Measurements from ENCODE around the gene TOMT.

GRCh38 chr11:72084076-72084475 is 21.6 kb upstream of the TOMT start:
- no peak for TF ChIP-seq CTCF (CRISPR knock-in tag; IDR thresholded peaks at IDR 0.05)
- no peak for TF ChIP-seq SRF (IDR thresholded peaks at IDR 0.05; ENCODE audit: low read depth, low read length)
- TF ChIP-seq REST (IDR thresholded peaks at IDR 0.05; ENCODE audit: borderline replicate concordance in 1 of 2, low read depth in 1 of 2, low read length in 2 of 2): no peak
- no peak for TF ChIP-seq CEBPB (IDR thresholded peaks at IDR 0.05; ENCODE audit: borderline replicate concordance, low read depth, low read length)
- TF ChIP-seq ZBTB1 (CRISPR knock-in tag; IDR thresholded peaks at IDR 0.05; ENCODE audit: borderline replicate concordance): no peak
- TF ChIP-seq ZNF362 (CRISPR knock-in tag; IDR thresholded peaks at IDR 0.05; ENCODE audit: borderline replicate concordance): no peak
- no peak for TF ChIP-seq BRD4 (CRISPR knock-in tag; IDR thresholded peaks at IDR 0.05)
- TF ChIP-seq RBAK (CRISPR knock-in tag; IDR thresholded peaks at IDR 0.05): no peak

Measured in HepG2 (cell line).